T-helper 1 cell treated with Interleukin-12 subunit alpha and Interleukin-12 subunit beta and Interleukin-4 antibody, amounts not matched to agents 30 ng/mL and 1 ng/mL, for 36 hours (primary cell): Measurements from ENCODE around the gene PTTG1IP2. TPM values are rescaled to one million over a fixed set of nuclear protein-coding genes. Genes with fewer than 3 reads are reported as not detected.

Experiments used
- intact Hi-C: fragments of 100-400 bp; cut with micrococcal nuclease; formaldehyde crosslinking; loops from one replicate; pipeline ENCODE4 v1.15.1; 2024
- total RNA-seq: library from RNA; stranded (reverse); gene quantifications from 2 replicates; pipeline ENCODE4 v1.2.3, GENCODE V29; 2022

PTTG1IP2 gene
- total RNA-seq, 1 donor from 2014 or later: not detected

GRCh38 chr7:90474284-90475210 lies 5.1 kb downstream of the PTTG1IP2 start:
- intact Hi-C loops: no loop called here

DNA sequence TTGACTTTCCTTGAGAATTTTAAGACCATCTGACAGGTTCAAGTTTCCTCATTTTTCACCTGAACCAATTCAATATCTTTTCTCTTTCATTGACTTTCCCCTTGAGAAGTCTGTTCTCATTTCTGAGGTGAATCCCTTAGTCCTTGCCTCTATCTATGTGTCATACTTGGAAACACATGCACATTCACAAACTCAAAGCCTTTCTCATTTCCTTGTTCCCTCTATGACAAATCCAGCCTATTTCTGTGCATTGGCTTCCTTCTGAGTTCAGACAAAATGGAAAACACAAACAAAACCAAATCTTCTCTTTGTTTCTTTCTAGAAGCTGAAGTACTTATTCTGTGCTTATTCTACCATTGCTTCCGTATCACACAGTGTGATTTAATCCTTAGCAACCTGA lies 13.8 kb downstream of the PTTG1IP2 start:
- intact Hi-C loops: no loop called here

GRCh38 chr7:90484706-90485105 lies 15.3 kb downstream of the PTTG1IP2 start:
- intact Hi-C loops: no loop called here

DNA sequence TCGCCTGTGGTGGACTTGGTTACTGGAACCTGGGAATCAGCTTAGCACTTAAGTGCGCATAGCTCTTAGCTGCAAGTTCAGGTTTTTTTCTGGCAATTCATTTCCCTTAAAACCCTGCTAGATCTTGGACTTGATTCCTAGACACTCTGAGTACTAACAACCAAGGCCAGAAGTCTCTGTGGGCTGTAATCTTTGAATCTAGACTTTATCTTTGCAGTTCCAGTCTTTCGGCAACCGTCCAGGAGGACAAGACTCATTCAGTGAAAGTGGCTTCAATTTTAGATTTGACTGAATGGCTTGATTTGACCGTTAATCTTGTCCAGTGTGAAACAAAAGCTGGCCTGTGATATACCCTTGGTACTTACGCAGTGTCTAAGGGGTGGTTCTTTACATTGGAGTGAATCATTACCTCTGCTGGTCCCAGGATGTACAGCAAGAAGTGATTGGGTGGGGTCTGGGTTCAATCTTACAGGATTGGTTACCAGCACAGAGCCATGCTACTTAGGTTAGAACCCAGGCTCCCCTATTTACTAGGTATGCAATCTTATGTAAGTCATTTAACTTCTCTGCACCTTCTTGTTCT lies 16.4 kb downstream of the PTTG1IP2 start:
- intact Hi-C loops: no loop called here

- intact Hi-C loops: no loop called here
Measured at GRCh38 chr7:90487808-90488207, 18.4 kb downstream of the PTTG1IP2 start.

- intact Hi-C loops: no loop called here
Measured at GRCh38 chr7:90488220-90488619, 18.8 kb downstream of the PTTG1IP2 start.

GRCh38 chr7:90492250-90492649 lies 22.8 kb downstream of the PTTG1IP2 start:
- intact Hi-C loops: no loop called here

DNA sequence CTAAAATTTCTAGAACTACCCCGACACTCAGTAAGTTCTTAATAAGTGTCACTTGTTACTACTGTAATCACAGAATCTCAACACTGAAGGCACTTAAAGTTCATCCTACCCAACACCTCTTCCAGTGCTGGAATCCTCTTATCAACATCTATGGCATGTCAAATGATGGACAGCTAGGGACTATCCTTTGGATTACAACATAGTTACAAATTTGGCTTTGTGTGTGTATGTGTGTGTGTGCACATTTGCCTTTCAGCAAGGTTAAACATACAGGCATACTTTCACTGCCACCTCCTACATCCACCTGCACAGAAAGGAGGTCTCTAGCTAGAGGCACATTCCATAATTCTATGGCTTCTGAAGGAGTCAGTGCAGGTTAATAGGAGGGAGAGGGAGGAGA lies 25.8 kb downstream of the PTTG1IP2 start:
- intact Hi-C loops: no loop called here

DNA sequence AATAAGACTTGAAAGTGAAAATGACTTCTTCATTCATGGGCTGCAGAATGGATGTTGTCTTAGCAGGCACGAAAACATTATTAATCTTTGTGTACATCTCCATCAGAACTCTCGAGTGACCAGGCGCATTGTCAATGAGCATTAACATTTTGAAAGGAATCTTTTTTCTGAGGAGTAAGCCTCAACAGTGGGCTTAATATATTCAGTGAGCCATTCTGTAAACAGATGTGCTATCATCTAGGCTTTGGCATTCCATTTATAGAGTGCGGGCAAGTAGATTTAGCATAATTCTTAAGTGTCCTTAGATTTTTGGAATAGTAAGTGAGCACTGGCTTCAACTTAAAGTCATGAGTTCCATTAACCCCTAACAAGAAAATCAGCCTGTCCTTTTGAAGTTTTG lies 33.1 kb downstream of the PTTG1IP2 start:
- intact Hi-C loops: no loop called here

DNA sequence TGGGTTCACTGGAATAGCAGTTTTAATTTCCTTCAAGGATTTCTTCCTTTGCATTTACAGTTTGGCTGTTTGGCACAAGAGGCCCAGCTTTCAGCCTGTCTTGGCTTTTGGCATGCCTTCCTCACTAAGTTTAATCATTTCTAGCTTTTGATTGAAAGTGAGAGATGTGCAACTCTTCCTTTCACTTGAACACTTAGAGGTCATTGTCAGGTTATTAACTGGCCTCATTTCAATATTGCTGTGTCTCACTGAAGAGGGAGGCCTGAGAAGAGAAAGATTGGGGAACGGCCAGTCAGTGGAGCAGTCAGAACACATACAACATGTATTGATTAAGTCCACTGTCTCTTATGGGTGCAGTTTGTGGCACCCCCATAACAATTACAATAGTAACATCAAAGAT lies 33.9 kb downstream of the PTTG1IP2 start:
- intact Hi-C loops: no loop called here

- intact Hi-C loops: no loop called here
Measured at GRCh38 chr7:90507692-90508091, 38.3 kb downstream of the PTTG1IP2 start.

GRCh38 chr7:90511776-90512175 lies 42.3 kb downstream of the PTTG1IP2 start:
- intact Hi-C loops: no loop called here

GRCh38 chr7:90512821-90513254 lies 43.4 kb downstream of the PTTG1IP2 start:
- intact Hi-C loops: no loop called here

DNA sequence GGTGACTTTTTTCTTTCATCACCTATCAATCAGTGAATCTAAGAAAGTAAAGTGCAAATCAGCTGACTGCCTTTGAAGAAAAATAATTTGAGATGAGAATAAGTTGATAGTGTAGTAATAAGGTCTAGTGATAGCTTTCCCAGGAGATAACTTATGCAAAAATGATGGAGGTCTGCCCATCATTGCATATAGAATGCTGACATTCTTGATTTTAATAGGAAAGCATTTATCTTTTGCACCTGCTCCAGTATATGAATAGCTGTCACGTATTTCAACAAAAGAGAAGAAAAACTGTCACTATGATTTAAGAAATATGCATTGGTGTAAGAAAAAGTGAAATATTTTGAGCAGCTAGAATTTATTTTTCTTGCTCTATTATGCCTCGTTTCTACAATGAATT lies 46.8 kb downstream of the PTTG1IP2 start:
- intact Hi-C loops: no loop called here

GRCh38 chr7:90518630-90519029 lies 49.2 kb downstream of the PTTG1IP2 start:
- intact Hi-C loops: no loop called here

DNA sequence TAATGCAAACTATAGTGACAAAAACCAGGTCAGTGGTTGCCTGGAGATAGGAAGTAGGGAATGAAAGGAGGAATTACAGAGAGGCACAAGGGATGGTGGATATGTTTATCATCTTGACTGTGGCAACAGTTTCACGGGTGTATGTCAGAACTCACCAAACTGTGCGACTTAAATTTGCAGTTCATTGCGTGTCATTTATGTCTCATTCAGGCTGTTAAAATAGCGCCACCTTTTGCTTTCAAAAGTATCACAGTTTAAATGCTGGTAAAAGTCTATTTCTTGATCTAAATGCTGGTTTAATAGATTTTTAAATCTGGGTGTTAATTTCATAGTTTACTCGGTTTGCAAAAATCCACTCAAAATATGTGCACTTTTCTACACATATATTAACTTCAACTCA lies 51.0 kb downstream of the PTTG1IP2 start:
- intact Hi-C loops: no loop called here

DNA sequence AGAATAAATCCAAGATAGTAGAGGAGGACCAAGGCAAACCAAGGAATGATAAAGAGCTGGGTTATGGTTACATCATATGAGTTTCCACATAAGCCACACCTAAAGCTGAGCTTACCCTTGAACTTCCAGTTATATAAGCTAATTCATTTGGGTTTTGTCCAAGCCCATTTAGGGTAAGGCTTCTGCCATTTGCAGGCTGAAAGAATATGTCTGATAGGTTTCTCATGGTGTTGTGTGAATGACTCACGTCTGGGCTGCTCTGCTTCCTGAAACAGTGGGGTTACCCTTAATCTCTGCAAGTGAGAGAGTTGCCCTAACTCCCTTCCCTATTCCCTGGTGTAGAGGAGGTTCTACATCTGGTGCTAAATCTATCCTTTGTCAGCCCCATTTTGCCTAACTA lies 60.8 kb downstream of the PTTG1IP2 start:
- intact Hi-C loops: no loop called here

- intact Hi-C loops: no loop called here
Measured at GRCh38 chr7:90532231-90532929, 62.9 kb downstream of the PTTG1IP2 start.

DNA sequence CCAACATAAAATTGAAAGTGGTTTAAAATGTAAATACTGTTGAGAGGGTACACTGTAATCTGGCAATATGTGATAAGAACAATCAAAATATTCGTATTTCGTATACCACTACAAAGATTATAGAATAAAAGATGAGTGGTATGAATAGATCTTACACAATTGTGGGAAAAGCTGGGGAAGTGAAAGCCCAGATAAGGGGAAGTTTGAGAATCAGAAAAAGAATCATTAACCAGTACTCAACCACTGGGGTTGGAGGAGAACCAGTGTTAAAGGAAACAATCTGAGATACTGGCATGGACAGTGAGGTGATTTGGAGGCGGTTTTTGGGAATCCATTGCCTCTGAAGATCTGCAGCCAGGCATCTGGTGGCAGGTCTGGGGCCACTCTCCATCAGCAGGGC lies 67.0 kb downstream of the PTTG1IP2 start:
- intact Hi-C loops: no loop called here

DNA sequence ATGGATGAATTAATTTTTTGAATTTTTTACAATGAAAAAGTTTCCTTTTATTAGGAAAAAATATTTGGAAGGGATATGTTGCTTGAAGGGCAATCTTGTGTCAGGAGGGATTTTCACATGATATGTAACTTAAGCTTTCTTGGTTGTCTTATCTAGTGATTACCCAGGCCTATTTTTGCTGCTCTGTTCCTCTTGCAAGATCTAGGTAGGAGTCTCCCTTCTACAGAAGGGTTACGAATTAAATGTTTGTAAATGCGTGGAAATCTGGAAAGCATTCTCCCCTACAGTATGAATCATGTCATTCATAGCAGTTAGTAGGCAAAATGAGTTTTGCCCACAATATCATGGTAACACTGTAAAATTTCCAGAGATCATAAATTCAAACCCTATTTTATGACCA lies 69.0 kb downstream of the PTTG1IP2 start:
- intact Hi-C loops: no loop called here

GRCh38 chr7:90540406-90540805 lies 71.0 kb downstream of the PTTG1IP2 start:
- intact Hi-C loops: no loop called here

DNA sequence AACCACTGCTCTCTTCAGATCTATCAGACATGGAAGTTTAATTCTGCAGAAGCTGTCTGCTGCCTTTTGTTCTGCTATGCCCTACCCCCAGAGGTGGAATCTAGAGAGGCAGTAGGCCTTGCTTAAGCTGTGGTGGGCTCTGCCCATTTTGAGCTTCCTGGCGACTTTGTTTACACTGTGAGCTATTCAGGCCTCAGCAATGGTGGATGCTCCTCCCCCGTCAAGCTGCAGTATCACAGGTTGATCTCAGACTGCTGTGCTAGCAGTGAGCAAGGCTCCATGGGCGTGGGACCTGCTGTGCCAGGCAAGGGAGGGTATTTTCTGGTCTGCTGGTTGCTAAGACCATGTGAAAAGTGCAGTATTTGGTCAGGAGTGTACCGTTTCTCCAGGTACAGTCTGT lies 81.6 kb downstream of the PTTG1IP2 start:
- intact Hi-C loops: no loop called here
